Panc1 (cell line): ENCODE data around the gene TRIM2. TPM values are rescaled to one million over a fixed set of nuclear protein-coding genes. Genes with fewer than 3 reads are reported as not detected.

Experiments used
- ATAC-seq: fragments of 200-7000 bp; cut with Tn5 transposase; 2 replicates; pipeline ENCODE4 v1.9.1; 2020; ENCODE audit warnings: mild to moderate bottlenecking, moderate library complexity
- BruUV-seq: library from RNA; stranded (reverse); fragments of 400-500 nt; replicated peaks from 2 replicates; lab custom pipeline; 2021; lab: Mats Ljungman, UMichigan
- CTCF ChIA-PET: fragments of 300-600 bp; sonication (Branson Sonifier 250); formaldehyde crosslinking; loops from one replicate; lab custom pipeline; 2022; ENCODE audit warnings: antibody characterized with exemption; lab: Charles Lee
- POLR2A ChIA-PET: fragments of 300-600 bp; sonication (Branson Sonifier 250); formaldehyde crosslinking; loops from one replicate; lab custom pipeline; 2022; ENCODE audit warnings: antibody characterized with exemption; lab: Charles Lee
- DNase-seq: peaks from one replicate; pipeline ENCODE4 v3.0.0-alpha.2; 2010; ENCODE audit warnings: low read depth, low spot score
- H3K27ac ChIP-seq: 2 replicates; pipeline ENCODE4 v1.5.1; 2011; ENCODE audit warnings: mild to moderate bottlenecking, low read length, inconsistent platforms
- H3K27me3 ChIP-seq: fragments of 200-500 bp; sonication (Bioruptor generic); 2 replicates; pipeline ENCODE4 v1.6.0; 2014; ENCODE audit warnings: low read length, inconsistent platforms; ENCODE audit not compliant: control insufficient read depth, insufficient read depth
- H3K36me3 ChIP-seq: fragments of 200-500 bp; sonication (Bioruptor generic); 2 replicates; pipeline ENCODE4 v1.5.1; 2014; ENCODE audit warnings: inconsistent platforms, mild to moderate bottlenecking, low read length, moderate library complexity; ENCODE audit not compliant: control insufficient read depth, insufficient read depth
- H3K4me1 ChIP-seq: 2 replicates; pipeline ENCODE4 v1.5.1; 2011; ENCODE audit warnings: inconsistent platforms, mild to moderate bottlenecking, low read length, moderate library complexity; ENCODE audit not compliant: control insufficient read depth, insufficient read depth
- H3K4me3 ChIP-seq, 2 experiments: 2 replicates each; pipeline ENCODE4 v1.5.1; 2011 to 2012; ENCODE audit warnings: low read depth in 2 of 2, low read length in 2 of 2, mild to moderate bottlenecking in 2 of 2, inconsistent platforms in 1 of 2, moderate library complexity in 1 of 2
- H3K9me3 ChIP-seq: fragments of 200-500 bp; sonication (Bioruptor generic); 2 replicates; pipeline ENCODE4 v1.5.1; 2014; ENCODE audit warnings: low read depth, mild to moderate bottlenecking, inconsistent platforms, low read length, moderate library complexity; ENCODE audit not compliant: control insufficient read depth, insufficient read depth
- CTCF ChIP-seq: fragments of 450-650 bp; IDR thresholded peaks from 2 replicates; pipeline ENCODE4 v1.5.1; 2017; ENCODE audit warnings: mild to moderate bottlenecking
- POLR2AphosphoS5 ChIP-seq: IDR thresholded peaks from 2 replicates; pipeline ENCODE4 v1.6.1; 2012; ENCODE audit warnings: mild to moderate bottlenecking, low read depth, low read length, moderate library complexity
- REST ChIP-seq, 2 experiments: IDR thresholded peaks; 2 replicates each; pipeline ENCODE4 v1.6.1; 2011 to 2012; ENCODE audit warnings: low read depth in 2 of 2, control low read depth in 1 of 2, low read length in 1 of 2, mild to moderate bottlenecking in 1 of 2, moderate library complexity in 1 of 2; ENCODE audit not compliant: insufficient read depth in 1 of 2
- SIN3A ChIP-seq: IDR thresholded peaks from 2 replicates; pipeline ENCODE4 v1.6.1; 2012; ENCODE audit warnings: low read depth, mild to moderate bottlenecking, low read length, moderate library complexity, borderline replicate concordance; ENCODE audit not compliant: insufficient read depth
- TCF7L2 ChIP-seq: IDR thresholded peaks from 2 replicates; pipeline ENCODE4 v1.6.1; 2011; ENCODE audit warnings: mild to moderate bottlenecking, low read depth, low read length, inconsistent platforms
- in situ Hi-C: cut with HindIII; loops from 2 replicates; pipeline ENCODE4 v1.10.0; 2016; ENCODE audit warnings: low sequenced_read_pairs, low pct_unique_long_range_greater_than_20kb
- intact Hi-C: fragments of 100-400 bp; cut with micrococcal nuclease; formaldehyde crosslinking; loops from one replicate; pipeline ENCODE4 v1.10.0; 2022; ENCODE audit not compliant: unreplicated experiment
- total RNA-seq: library from RNA; stranded (reverse); gene quantifications from one replicate; pipeline ENCODE4 v1.2.1, GENCODE V29; 2021; ENCODE audit not compliant: unreplicated experiment

TRIM2 gene
- total RNA-seq, 1 experiment from 2014 or later: 18.9 TPM

- Histone ChIP-seq H3K27ac (no peak overlapping the region), H3K36me3 (no peaks in the 10 kb centered on the region), H3K9me3 (no peaks in the 10 kb centered on the region), H3K4me1 (no peaks in the 10 kb centered on the region), H3K4me3 (no peak overlapping the region), H3K27me3 (no peaks in the 10 kb centered on the region)
- no TSS peak for BruUV-seq
- TF ChIP-seq POLR2AphosphoS5: no peak
- TF ChIP-seq SIN3A: no peak
- no peak for TF ChIP-seq CTCF
- no peak for TF ChIP-seq TCF7L2
- no peak for TF ChIP-seq REST (IDR thresholded peaks at IDR 0.05; ENCODE audit: insufficient read depth in 1 of 2, low read depth in 2 of 2, low read length in 1 of 2)
- intact Hi-C loops (no loop called here), in situ Hi-C loops (no loop called here)
- ChIA-PET CTCF (no interaction called here), POLR2A (no interaction called here)
- ATAC-seq (no peak), DNase-seq (no peak)
Observed at GRCh38 chr4:153216546-153216945, 12.3 kb downstream of the TRIM2 start.

- H3K4me1 ChIP-seq: no peaks in the 10 kb centered on the region; the same call in 1 of the 2 replicates
- intact Hi-C loops (no loop called here), in situ Hi-C loops (no loop called here)
- no peaks in the 10 kb centered on the region for H3K36me3 ChIP-seq
- CTCF ChIA-PET: no interaction called here
- no peak for TF ChIP-seq CTCF
- no peak for TF ChIP-seq SIN3A
- no peak for TF ChIP-seq REST (IDR thresholded peaks at IDR 0.05; ENCODE audit: insufficient read depth in 1 of 2, low read depth in 2 of 2, low read length in 1 of 2)
- TF ChIP-seq POLR2AphosphoS5: no peak
- no peak for TF ChIP-seq TCF7L2
- H3K4me3 ChIP-seq: no peak overlapping the region
- ATAC-seq: no peak
- H3K27ac ChIP-seq: no peak overlapping the region
- POLR2A ChIA-PET: no interaction called here
- BruUV-seq: no TSS peak
- no peaks in the 10 kb centered on the region for H3K9me3 ChIP-seq
- DNase-seq: no peak
- no peaks in the 10 kb centered on the region for H3K27me3 ChIP-seq
Observed at GRCh38 chr4:153217440-153217839, 13.2 kb downstream of the TRIM2 start.
